ENCODE data around the gene PRDM12.
A peak's percentile ranks its signal among the peaks of the same experiment; 100 is the strongest.
"Not testable (repeated sequence)": the region's sequence is repeated elsewhere in the genome, so short reads cannot be mapped to it uniquely, and the experiment has no call there.

PRDM12 gene

DNA sequence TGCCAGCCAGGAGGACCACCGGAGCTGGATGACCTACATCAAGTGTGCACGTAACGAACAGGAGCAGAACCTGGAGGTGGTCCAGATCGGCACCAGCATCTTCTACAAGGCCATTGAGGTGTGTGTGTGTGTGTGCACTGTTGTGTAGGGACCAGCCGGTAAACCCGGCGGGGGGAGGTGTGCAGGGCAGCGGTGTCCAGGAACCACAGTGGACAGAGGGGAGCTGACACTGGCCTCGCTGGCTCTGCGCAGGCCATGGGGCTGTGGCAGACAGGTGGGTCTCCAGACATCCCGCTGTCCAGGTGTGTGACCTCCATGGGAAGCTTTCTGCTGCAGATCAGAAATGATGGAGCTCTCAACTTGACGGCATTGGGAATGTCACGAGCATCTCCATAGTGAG, 3.8 kb downstream of the PRDM12 start:
- Mint-ChIP-seq H3K4me3 (no peak overlapping the region), H3K9me3 (no peaks in the 10 kb centered on the region), H3K4me1 (peaks cover 10% of the 10 kb centered on the region), H3K27me3 (peaks cover 17% of the 10 kb centered on the region), H3K36me3 (no peaks in the 10 kb centered on the region), H3K27ac (peak overlapping the region; percentile 46)

DNA sequence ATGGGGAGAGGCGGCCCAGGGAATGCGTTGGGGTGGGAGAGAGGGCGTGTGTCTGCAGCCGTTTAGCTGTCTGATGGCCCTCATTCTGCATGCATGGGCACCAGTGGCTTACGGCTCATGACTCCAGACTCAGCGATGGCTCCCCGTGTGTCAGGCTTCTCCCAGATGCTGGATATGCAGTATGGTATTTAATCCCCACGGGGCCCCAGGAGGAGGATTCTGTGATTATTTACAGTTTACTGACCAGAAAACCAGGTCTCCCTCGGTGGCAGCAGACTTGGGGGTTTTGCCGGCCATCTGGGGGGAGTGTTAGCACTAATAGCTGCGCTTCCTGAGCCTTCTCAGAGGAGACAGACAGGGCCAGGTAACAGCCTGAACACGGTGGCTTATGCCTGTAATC, 4.3 kb downstream of the PRDM12 start:
- Mint-ChIP-seq H3K27me3 (peaks cover 17% of the 10 kb centered on the region), H3K27ac (no peak overlapping the region), H3K9me3 (no peaks in the 10 kb centered on the region)

GRCh38 chr9:130669965-130670364, 5.6 kb downstream of the PRDM12 start:
- peaks cover 10% of the 10 kb centered on the region for H3K4me1 Mint-ChIP-seq
- peak overlapping the region; percentile 2 for H3K27ac Mint-ChIP-seq
- no peaks in the 10 kb centered on the region for H3K9me3 Mint-ChIP-seq
- peaks cover 15% of the 10 kb centered on the region for H3K27me3 Mint-ChIP-seq
- no peak overlapping the region for H3K4me3 Mint-ChIP-seq
- H3K36me3 Mint-ChIP-seq, result no peaks in the 10 kb centered on the region

More for the DNA sequence above, 4.3 kb downstream of the PRDM12 start:
- Mint-ChIP-seq H3K4me3 (no peak overlapping the region), H3K4me1 (peaks cover 10% of the 10 kb centered on the region), H3K36me3 (no peaks in the 10 kb centered on the region)

DNA sequence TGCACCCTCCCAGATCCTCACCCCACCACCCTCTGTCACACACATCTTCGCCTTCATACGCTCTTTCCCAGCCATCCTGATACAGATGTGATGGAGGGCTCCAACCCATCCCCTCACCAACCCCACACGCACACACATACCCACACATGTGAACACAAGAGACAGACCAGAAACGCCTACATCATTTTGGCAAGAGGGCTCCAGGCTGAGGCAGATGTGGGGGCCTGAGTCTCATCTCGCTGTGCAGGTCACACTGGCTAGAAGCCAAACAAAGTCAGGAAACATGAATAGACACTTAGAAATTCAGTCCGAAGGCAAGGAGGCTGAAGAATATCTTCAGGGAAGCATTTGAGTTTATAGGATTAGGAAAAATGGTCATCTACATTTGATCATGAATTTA, 6.2 kb downstream of the PRDM12 start:
- Mint-ChIP-seq H3K4me1 (peaks cover 4% of the 10 kb centered on the region), H3K27me3 (peaks cover 11% of the 10 kb centered on the region), H3K27ac (no peak overlapping the region), H3K4me3 (no peak overlapping the region), H3K36me3 (no peaks in the 10 kb centered on the region), H3K9me3 (no peaks in the 10 kb centered on the region)

GRCh38 chr9:130672466-130672865, 8.1 kb downstream of the PRDM12 start:
- Mint-ChIP-seq H3K36me3 (no peaks in the 10 kb centered on the region), H3K27me3 (peaks cover 5% of the 10 kb centered on the region), H3K4me3 (no peak overlapping the region), H3K9me3 (no peaks in the 10 kb centered on the region), H3K4me1 (no peaks in the 10 kb centered on the region), H3K27ac (no peak overlapping the region)

DNA sequence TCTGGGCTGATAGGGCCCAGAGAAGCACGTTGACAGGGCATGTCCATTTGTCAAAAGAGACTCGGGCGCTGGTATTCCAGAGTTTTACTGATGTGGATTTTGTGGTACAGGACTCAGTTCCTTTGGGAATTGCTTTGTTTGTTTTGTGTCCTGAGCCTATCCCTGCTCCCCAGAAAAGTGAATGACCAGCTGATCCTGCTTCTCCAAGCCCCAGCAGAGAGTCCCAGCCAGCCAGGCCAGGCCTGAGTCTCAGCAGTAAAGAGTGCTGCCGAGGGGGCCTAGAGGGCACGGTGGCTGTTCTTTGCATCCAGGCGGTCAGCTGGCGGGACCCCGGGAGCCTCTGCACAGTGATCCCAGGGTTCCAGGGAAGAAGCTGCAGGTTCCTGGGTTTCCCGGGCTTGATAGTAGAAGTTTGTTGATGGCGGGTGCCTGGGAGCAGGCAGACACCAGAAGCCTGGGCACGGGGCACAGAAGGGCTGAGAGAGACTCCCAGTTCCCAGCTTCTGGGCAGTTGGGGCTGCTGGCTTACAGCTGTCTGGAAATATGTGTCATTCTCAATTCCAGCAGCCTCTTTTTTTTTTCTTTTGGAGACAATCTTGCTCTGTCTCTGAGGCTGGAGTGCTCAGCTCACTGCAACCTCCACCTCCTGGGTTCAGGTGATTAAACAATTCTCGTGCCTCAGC, 8.7 kb downstream of the PRDM12 start:
- Mint-ChIP-seq H3K9me3 (no peaks in the 10 kb centered on the region), H3K4me1 (no peaks in the 10 kb centered on the region), H3K4me3 (no peak overlapping the region), H3K27me3 (peaks cover 3% of the 10 kb centered on the region), H3K27ac (no peak overlapping the region), H3K36me3 (no peaks in the 10 kb centered on the region)

DNA sequence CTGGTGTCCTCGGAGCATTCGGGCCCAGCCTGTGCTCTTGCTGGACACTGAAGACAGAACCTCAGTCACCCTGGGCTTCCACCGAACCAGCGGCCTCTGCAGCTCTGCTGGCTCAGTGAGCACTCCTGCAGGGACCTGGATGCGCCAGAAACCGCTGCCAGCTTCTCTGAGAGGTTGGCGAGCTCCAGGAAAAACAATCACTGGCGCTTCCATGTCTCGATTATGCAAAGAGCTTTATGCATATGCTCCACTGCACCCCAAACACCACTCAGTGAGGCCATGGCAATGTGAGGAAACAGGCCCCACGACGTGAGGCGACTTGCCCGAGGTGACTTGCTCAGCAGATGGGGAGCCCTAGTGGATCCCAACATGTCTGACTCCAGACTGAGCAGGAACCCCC, 11.0 kb downstream of the PRDM12 start:
- no peaks in the 10 kb centered on the region for H3K4me1 Mint-ChIP-seq
- H3K4me3 Mint-ChIP-seq, result no peak overlapping the region
- no peaks in the 10 kb centered on the region for H3K36me3 Mint-ChIP-seq
- H3K9me3 Mint-ChIP-seq, result no peaks in the 10 kb centered on the region
- no peak overlapping the region for H3K27ac Mint-ChIP-seq
- H3K27me3 Mint-ChIP-seq, result peaks cover 1% of the 10 kb centered on the region

DNA sequence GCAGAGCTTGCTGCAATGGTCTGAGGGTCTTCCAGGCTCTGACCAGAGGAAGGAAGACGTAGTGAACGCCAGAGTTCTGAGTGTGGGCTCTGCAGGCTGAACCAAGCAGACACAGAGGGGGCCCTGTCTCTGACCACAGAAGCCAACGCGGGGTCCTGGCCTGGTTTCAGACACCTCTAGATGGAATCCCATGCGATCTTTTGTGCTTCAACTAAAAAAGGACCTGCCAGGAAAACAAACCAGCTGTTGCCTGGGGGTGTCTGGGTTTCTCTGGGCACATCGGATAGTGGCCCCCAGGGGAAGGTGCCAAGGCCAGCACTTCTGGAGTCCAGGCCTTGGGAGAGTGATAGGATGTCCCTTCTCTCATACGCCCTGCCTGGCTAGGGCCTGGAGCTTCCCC, 12.9 kb downstream of the PRDM12 start:
- Mint-ChIP-seq H3K36me3 (no peaks in the 10 kb centered on the region), H3K9me3 (no peaks in the 10 kb centered on the region), H3K27ac (no peak overlapping the region), H3K4me1 (peaks cover 3% of the 10 kb centered on the region), H3K4me3 (no peak overlapping the region), H3K27me3 (peaks cover 1% of the 10 kb centered on the region)

GRCh38 chr9:130680836-130681768, 16.7 kb downstream of the PRDM12 start:
- no peak overlapping the region for H3K27ac Mint-ChIP-seq
- H3K27me3 Mint-ChIP-seq, result peaks cover 3% of the 10 kb centered on the region
- peaks cover 8% of the 10 kb centered on the region for H3K4me1 Mint-ChIP-seq
- H3K9me3 Mint-ChIP-seq, result no peaks in the 10 kb centered on the region
- H3K36me3 Mint-ChIP-seq, result no peaks in the 10 kb centered on the region
- H3K4me3 Mint-ChIP-seq, result peak overlapping the region; percentile 44

GRCh38 chr9:130681769-130682420, 17.5 kb downstream of the PRDM12 start:
- Mint-ChIP-seq H3K4me3 (peak overlapping the region; percentile 91), H3K27ac (no peak overlapping the region), H3K4me1 (peaks cover 8% of the 10 kb centered on the region), H3K27me3 (peaks cover 3% of the 10 kb centered on the region), H3K36me3 (no peaks in the 10 kb centered on the region), H3K9me3 (no peaks in the 10 kb centered on the region)

- peaks cover 3% of the 10 kb centered on the region for H3K27me3 Mint-ChIP-seq
- no peaks in the 10 kb centered on the region for H3K36me3 Mint-ChIP-seq
- H3K4me3 Mint-ChIP-seq, result peak overlapping the region; percentile 91
- H3K4me1 Mint-ChIP-seq, result peaks cover 10% of the 10 kb centered on the region
- no peak overlapping the region for H3K27ac Mint-ChIP-seq
- H3K9me3 Mint-ChIP-seq, result no peaks in the 10 kb centered on the region
Observed at GRCh38 chr9:130682421-130683121, 18.2 kb downstream of the PRDM12 start.

DNA sequence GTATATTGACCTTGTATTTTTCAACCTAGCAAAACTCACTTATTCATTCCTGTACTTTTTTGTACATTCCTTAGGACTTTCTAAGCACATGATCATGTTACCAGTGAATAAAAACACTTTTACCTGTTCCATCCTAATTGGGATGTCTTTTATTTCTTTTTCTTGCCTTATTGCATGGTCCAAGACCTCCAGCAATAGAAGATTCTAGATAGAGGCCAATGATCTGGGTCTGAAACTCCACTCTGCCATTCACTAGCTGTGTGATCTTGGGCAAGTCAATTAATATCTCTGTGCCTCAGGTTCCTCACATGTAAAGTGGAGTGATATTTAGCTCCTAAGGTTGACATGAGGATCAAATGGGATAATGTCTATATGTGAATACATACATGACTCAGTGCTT, 20.7 kb downstream of the PRDM12 start:
- Mint-ChIP-seq H3K4me1 (peaks cover 17% of the 10 kb centered on the region), H3K27me3 (peaks cover 3% of the 10 kb centered on the region), H3K9me3 (no peaks in the 10 kb centered on the region), H3K27ac (no peak overlapping the region), H3K36me3 (no peaks in the 10 kb centered on the region), H3K4me3 (no peak overlapping the region)

DNA sequence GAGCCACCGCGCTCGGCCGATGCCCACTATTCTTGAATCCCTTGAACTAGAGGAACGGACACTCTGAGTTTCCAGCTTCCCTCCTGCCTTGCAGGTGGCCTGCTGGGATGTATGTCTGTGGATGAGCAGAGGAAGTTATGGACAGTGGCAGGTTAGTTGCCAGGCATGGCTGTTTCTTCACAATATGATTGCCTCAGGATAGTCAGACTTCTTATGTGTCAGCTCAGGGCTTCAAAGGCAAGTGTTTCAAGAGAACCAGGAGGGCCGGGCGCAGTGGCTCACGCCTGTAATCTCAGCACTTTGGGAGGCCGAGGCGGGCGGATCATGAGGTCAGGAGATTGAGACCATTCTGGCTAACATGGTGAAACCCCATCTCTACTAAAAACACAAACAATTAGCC, 21.6 kb downstream of the PRDM12 start:
- not testable (repeated sequence) for H3K27me3 Mint-ChIP-seq, H3K9me3 Mint-ChIP-seq, H3K27ac Mint-ChIP-seq, H3K36me3 Mint-ChIP-seq, H3K4me3 Mint-ChIP-seq
- H3K4me1 Mint-ChIP-seq, result peaks cover 17% of the 10 kb centered on the region

GRCh38 chr9:130687615-130688014, 23.2 kb downstream of the PRDM12 start:
- H3K36me3 Mint-ChIP-seq, result no peaks in the 10 kb centered on the region
- H3K4me1 Mint-ChIP-seq, result peaks cover 11% of the 10 kb centered on the region
- no peak overlapping the region for H3K27ac Mint-ChIP-seq
- H3K4me3 Mint-ChIP-seq, result no peak overlapping the region
- H3K27me3 Mint-ChIP-seq, result no peaks in the 10 kb centered on the region
- no peaks in the 10 kb centered on the region for H3K9me3 Mint-ChIP-seq

GRCh38 chr9:130688072-130688471, 23.7 kb downstream of the PRDM12 start:
- H3K4me3 Mint-ChIP-seq, result no peak overlapping the region
- H3K27ac Mint-ChIP-seq, result no peak overlapping the region
- no peaks in the 10 kb centered on the region for H3K36me3 Mint-ChIP-seq
- H3K4me1 Mint-ChIP-seq, result peaks cover 15% of the 10 kb centered on the region
- H3K27me3 Mint-ChIP-seq, result no peaks in the 10 kb centered on the region
- H3K9me3 Mint-ChIP-seq, result no peaks in the 10 kb centered on the region
